Tibial nerve (tissue), 4 donors: ENCODE measurements around the gene KCNK17.

Experiments used
- EP300 ChIP-seq, 2 donors: sonication (generic); formaldehyde crosslinking; IDR thresholded peaks; one replicate each; pipeline ENCODE4 v1.6.1; 2017; ENCODE audit warnings: antibody characterized with exemption in 2 of 2, mild to moderate bottlenecking in 1 of 2
- POLR2A ChIP-seq, 2 donors: fragments of 450-650 bp; IDR thresholded peaks; one replicate each; pipeline ENCODE4 v1.6.1; 2017; ENCODE audit warnings: antibody characterized with exemption in 2 of 2, mild to moderate bottlenecking in 2 of 2, moderate library complexity in 2 of 2
- TF ChIP-seq, protein P1 (sequence below), 5 experiments: fragments of 200-600 bp in 3 of 5; fragments of 450-650 bp in 2 of 5; sonication (generic) in 3 of 5; IDR thresholded peaks; one replicate each; pipeline ENCODE4 v1.5.1; 2016 to 2019; ENCODE audit warnings: antibody characterized with exemption in 5 of 5, mild to moderate bottlenecking in 3 of 5, moderate library complexity in 2 of 5

DNA sequence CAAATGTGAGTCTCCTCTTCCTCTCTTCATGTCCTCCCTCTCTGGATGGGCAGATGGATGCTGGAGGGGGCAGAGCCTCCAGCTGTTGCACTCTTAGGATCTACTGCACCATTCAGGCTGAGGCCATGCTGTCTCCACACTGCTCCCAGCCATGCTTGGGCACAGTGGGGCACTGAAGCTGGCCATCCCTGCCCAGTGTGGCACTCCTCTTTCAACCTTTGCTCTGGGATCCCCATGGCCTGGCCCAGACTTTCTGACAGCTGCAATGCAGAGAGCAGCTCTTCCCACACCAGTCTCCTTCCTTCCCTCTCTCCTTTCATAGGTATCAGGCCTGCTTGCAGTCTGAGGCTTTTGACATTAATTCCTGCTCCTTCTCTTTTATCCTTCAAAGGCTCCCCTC, 9.3 kb downstream of the KCNK17 start:
- TF ChIP-seq, protein P1, sequence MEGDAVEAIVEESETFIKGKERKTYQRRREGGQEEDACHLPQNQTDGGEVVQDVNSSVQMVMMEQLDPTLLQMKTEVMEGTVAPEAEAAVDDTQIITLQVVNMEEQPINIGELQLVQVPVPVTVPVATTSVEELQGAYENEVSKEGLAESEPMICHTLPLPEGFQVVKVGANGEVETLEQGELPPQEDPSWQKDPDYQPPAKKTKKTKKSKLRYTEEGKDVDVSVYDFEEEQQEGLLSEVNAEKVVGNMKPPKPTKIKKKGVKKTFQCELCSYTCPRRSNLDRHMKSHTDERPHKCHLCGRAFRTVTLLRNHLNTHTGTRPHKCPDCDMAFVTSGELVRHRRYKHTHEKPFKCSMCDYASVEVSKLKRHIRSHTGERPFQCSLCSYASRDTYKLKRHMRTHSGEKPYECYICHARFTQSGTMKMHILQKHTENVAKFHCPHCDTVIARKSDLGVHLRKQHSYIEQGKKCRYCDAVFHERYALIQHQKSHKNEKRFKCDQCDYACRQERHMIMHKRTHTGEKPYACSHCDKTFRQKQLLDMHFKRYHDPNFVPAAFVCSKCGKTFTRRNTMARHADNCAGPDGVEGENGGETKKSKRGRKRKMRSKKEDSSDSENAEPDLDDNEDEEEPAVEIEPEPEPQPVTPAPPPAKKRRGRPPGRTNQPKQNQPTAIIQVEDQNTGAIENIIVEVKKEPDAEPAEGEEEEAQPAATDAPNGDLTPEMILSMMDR (IDR thresholded peaks at IDR 0.05) = no peak
- TF ChIP-seq POLR2A (IDR thresholded peaks at IDR 0.05) (no peak), EP300 (IDR thresholded peaks at IDR 0.05) (no peak)
